GM19452 (cell line): ENCODE measurements around the gene TMIGD3.

Experiments
- ATAC-seq: cut with Tn5 transposase; IDR thresholded peaks from one replicate; pipeline ENCODE4 v1.9.1; 2021; ENCODE audit not compliant: unreplicated experiment

The TMIGD3 gene

DNA sequence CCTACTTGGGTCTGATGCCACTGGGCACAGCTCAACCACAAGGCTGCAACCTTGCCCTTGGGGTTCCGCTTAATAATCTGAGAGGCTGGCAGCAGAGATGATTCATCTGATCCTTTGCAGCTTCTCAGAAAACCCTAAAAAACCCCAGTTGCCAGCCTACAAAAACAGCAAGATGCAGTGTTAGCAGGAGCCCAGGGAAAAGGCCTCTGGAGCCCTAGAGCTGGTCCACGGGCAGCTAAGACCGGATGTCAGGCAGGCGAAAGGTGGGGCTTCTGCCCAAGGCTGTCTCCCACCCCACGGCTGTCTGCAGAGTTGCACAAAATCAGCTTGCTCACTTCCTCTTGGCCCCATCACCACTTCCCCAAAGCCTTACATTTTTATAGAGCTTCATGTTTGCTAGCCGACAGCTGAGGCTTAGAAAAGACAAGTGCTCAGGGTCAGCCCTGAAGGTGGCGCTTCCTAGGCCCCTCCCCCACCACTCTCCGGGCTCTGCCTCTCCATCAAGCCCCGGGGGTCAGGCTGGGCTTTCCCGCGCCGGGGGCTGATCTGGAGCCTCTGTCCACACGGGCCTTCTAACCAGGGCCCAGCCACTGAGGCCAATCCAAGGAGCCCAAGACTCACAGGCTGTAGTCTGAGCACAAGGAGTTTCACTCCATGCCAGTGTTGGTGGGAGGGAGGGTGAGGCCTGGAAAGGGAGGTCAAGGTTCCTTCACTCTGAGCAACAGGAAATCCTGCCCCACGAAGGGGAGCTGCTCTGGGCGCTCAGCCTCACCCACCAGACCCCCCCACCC lies 4.2 kb upstream of the TMIGD3 start:
- ATAC-seq: peak; percentile 61

- no peak for ATAC-seq
These were observed 3.1 kb upstream of the TMIGD3 start for GRCh38 chr1:111506561-111506960.

DNA sequence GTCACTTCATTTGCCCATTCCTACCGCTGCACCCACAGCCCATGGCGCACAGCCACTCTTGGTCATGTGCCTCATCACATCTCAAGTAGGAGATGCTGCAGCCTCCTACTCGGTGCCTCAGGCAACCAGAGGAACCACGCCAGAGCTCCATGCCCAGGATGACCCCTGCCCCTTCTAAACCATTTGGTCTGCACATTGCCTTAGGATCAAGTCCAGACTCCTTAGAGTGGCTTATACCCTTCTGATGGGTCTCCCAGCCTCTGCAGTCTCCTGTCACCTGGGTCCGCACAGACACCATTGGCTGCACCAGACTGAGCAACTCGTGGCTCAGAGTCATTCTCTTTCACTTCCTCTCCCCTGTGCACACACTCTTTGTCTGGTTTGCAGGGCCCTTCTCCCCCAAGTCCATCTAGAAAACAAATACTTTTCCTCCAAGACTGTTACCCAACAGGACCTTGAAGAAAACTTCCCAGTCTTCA lies 2.2 kb upstream of the TMIGD3 start:
- ATAC-seq: peak; percentile 59

GRCh38 chr1:111504097-111504496 lies 664 bp upstream of the TMIGD3 start:
- ATAC-seq: no peak

GRCh38 chr1:111501645-111502044 lies 1.8 kb downstream of the TMIGD3 start:
- ATAC-seq: no peak

- no peak for ATAC-seq
These were observed 4.2 kb downstream of the TMIGD3 start for GRCh38 chr1:111499026-111499785.

DNA sequence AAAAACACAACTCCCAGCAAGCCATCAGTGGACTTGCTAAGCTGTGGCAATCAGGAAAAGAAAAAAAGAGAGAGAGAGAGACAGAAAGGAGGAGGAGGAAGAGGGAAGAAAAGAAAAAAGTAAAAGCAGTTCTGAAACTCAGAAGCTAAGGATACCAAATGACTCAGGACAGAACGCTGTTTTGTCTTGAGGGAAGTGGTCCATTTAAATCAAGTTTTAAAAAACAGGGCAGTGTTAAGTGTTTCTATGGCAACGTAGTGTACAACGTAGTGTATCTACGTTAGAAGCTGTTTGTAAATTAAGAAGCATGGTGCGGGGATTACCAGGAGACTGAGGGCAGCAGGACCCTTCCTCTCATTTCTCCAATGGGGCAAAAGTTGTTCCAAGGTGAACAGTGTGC lies 5.8 kb downstream of the TMIGD3 start:
- no peak for ATAC-seq

- no peak for ATAC-seq
These were observed 7.0 kb downstream of the TMIGD3 start for GRCh38 chr1:111496398-111496797.

GRCh38 chr1:111491070-111491469 lies 12.4 kb downstream of the TMIGD3 start:
- ATAC-seq: no peak

DNA sequence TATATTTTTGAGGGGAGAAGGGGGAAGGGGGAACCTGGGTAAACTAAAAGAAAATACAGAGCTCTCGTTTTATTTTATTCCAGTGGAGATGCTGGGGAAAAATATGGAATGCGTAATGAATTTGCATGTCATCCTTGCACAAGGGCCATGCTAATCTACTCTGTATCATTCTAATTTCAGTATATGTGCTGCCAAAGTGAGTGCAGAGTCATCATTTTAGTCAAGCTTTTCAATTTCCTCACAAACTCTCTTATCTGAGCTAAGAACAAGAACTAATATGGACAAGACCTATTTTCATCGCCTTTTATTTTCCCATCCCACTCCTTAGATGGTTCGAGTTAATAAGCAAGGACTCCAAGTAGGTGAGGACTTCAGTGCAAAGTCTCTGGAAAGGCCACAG lies 13.2 kb downstream of the TMIGD3 start:
- no peak for ATAC-seq

GRCh38 chr1:111489604-111490003 lies 13.8 kb downstream of the TMIGD3 start:
- no peak for ATAC-seq

- ATAC-seq: no peak
These were observed 14.8 kb downstream of the TMIGD3 start for GRCh38 chr1:111488669-111489068.

- ATAC-seq: no peak
These were observed 16.3 kb downstream of the TMIGD3 start for GRCh38 chr1:111487133-111487532.

GRCh38 chr1:111486431-111486830 lies 17.0 kb downstream of the TMIGD3 start:
- no peak for ATAC-seq

- no peak for ATAC-seq
These were observed 18.9 kb downstream of the TMIGD3 start for GRCh38 chr1:111484391-111485026.

DNA sequence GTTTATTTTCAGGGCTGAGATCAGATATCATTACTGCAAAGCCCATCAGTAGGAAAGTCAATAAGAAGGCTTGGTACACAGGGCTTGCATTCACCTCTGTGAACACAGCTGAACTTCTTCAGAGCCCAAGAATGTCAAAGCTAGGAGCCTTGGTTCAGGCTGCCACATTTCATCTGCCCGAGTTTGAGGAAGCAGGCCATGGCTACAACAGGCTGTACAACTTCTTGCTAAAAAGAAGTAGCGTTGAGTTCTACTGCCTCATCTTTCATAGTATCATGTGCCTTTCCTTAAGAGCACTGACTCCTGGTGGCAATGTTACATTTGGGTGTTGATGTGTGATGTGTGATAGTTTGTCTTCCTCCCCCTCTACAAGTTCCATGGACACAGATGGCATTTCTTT lies 19.6 kb downstream of the TMIGD3 start:
- no peak for ATAC-seq

DNA sequence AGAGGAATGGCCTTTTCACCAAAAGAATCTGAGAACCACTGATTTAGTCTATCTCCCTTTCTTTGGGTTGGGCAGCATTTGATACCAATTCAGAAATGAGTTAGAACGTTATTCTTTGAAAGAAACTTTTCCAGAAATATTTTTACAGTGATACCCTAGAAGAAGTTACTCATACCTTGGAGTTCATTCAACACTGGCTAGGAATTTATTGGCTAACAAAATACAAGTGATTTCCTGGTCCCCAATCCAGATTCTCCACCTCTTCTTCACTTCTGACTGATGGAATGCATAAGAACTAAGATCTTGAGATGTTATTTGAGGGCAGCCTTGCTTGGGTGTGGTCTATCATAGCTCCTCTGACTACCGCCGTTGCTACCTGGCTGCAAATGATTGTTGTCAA lies 20.3 kb downstream of the TMIGD3 start:
- no peak for ATAC-seq

- no peak for ATAC-seq
These were observed 21.8 kb downstream of the TMIGD3 start for GRCh38 chr1:111481387-111482221.

DNA sequence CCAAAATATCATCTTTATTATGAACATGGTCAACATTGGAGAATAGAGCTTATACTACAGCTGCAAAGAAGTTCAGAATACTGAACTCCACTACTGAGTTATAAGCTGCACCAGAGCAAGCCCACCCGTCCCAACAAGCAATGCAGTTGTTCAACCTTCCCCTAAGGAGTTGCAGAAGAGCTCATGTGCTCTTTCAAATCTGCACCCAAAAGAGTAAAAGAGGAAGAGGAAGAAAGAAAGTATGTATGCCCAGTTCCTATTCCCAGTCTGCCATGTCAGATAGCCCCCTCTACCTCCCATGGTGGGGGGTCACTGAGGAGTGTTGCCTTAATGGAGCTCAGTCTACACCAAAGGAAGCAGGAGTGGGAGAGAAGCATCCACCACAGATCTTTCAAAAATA lies 22.8 kb downstream of the TMIGD3 start:
- no peak for ATAC-seq

DNA sequence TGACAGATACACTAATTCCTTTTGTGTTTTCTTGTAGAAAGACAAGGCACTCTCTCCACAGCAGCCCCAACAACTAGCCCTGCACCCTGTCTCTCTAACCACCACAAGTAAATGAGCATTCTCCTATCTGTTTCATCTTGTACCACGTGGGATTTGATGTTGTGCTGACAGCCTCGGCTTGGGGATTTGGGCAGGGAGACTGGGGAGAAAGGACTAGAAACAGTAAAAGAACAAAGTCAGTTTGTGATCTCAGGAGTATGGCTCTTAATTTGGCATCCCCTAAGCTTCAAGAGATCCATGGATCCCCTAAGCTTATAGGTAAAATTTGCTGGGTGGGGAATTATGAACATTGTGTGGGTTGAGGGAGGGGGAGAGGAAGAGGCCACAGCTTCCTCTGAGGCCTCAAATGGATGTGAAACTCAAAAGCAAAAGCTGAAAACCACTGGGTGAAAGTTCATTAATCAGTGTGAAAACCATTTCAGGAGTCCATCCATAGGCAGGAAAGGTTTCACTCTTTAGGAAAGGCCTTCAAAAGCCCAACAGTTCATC lies 26.6 kb downstream of the TMIGD3 start:
- peak; percentile 69 for ATAC-seq

GRCh38 chr1:111476214-111476613 lies 27.2 kb downstream of the TMIGD3 start:
- no peak for ATAC-seq
